Measurements from ENCODE around the gene PTTG1IP. TPM values are rescaled to one million over a fixed set of nuclear protein-coding genes. Genes with fewer than 3 reads are reported as not detected.

The PTTG1IP gene
- total RNA-seq, 6 experiments from 2014 or later: 241 to 290 (median 277) TPM

DNA sequence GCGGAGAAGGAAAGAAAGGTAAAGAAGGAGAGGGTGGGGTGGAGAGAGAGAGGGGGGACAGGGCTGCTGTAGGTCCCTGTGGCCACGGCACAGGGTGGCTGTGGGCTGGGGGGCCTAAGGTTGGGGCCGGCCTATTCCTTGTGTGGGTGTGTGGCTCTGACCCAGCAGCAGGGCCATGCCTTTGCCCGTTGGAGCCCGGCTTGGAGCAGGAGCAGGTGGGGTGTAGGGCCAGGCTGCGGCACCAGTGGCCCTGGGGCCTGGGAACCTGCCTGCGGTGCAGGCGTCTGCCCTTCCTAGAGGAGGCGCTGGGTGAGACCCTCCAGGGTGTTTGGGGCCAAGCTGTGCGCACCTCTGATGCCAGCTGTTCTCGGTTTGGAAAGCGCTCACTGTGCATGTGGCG lies 36.0 kb downstream of the PTTG1IP start:
- Mint-ChIP-seq H3K27me3 (ENCODE audit: insufficient read depth) (peaks cover 26% of the 10 kb centered on the region), H3K4me1 (ENCODE audit: low read depth) (no peaks in the 10 kb centered on the region; the same call in 1 of the 2 replicates), H3K27ac (no peak overlapping the region), H3K4me3 (no peak overlapping the region), H3K9me3 (no peaks in the 10 kb centered on the region), H3K36me3 (ENCODE audit: low read depth) (no peaks in the 10 kb centered on the region)
- TF ChIP-seq, protein P1, sequence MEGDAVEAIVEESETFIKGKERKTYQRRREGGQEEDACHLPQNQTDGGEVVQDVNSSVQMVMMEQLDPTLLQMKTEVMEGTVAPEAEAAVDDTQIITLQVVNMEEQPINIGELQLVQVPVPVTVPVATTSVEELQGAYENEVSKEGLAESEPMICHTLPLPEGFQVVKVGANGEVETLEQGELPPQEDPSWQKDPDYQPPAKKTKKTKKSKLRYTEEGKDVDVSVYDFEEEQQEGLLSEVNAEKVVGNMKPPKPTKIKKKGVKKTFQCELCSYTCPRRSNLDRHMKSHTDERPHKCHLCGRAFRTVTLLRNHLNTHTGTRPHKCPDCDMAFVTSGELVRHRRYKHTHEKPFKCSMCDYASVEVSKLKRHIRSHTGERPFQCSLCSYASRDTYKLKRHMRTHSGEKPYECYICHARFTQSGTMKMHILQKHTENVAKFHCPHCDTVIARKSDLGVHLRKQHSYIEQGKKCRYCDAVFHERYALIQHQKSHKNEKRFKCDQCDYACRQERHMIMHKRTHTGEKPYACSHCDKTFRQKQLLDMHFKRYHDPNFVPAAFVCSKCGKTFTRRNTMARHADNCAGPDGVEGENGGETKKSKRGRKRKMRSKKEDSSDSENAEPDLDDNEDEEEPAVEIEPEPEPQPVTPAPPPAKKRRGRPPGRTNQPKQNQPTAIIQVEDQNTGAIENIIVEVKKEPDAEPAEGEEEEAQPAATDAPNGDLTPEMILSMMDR (IDR thresholded peaks at IDR 0.05): no peak
- DNase-seq: no peak

DNA sequence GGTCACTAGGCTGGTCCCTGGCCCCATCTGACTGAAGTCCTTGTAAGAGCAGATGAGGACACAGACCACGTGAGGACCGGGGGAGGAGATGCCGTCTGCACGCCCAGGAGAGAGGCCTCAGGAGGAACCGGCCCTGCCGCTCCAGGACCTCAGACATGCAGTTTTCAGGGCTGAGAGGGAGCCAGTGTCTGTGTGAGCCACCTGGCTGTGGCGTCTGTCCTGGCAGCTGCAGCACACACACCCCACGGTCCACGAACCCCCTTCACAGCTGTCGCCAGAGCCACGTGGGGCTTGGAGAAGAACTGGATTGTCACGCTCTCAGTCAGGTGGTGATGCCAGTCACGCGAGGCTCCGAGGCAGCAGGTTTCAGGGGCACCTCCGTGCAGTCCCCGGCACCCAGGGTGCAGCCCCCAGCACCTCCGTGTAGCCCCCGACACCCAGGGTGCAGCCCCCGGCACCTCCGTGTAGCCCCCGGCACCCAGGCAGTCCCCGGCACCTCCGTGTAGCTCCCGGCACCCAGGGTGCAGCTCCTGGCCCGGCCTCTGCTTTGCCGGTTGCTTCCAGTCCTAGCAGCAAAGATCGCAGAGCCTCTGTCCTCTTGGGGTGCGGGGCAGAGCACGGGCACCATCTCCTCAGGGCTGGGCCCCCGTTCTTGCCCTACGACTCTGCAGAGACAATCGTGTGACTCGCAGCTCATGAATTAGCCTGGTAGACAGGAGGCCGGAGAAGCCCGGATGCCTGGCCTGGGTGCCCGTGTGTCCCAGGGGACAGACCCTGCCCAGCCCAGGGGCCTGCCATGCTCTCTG lies 36.6 kb downstream of the PTTG1IP start:
- H3K4me1 Mint-ChIP-seq (ENCODE audit: low read depth): no peaks in the 10 kb centered on the region; the same call in 1 of the 2 replicates
- DNase-seq: peak; percentile 25
- no peaks in the 10 kb centered on the region for H3K36me3 Mint-ChIP-seq (ENCODE audit: low read depth)
- H3K27ac Mint-ChIP-seq: no peak overlapping the region
- TF ChIP-seq, protein P1 (IDR thresholded peaks at IDR 0.05): no peak
- peaks cover 21% of the 10 kb centered on the region for H3K27me3 Mint-ChIP-seq (ENCODE audit: insufficient read depth)
- no peaks in the 10 kb centered on the region for H3K9me3 Mint-ChIP-seq
- no peak overlapping the region for H3K4me3 Mint-ChIP-seq

DNA sequence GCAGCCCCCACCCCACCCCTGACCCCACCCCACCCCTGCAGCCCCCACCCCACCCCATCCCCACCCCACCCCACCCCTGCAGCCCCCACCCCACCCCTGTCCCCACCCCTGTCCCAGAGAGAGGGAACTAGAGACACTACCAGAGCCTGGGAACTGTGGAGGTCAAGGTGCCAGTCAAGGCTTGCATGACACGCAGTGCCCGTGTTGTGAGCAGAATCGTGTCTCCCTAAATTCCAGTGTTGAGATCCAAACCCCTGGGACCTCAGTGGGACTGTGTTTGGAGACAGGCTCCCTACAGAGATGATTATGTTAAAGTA lies 37.2 kb downstream of the PTTG1IP start:
- peaks cover 15% of the 10 kb centered on the region for H3K27me3 Mint-ChIP-seq (ENCODE audit: insufficient read depth)
- no peak overlapping the region for H3K4me3 Mint-ChIP-seq

DNA sequence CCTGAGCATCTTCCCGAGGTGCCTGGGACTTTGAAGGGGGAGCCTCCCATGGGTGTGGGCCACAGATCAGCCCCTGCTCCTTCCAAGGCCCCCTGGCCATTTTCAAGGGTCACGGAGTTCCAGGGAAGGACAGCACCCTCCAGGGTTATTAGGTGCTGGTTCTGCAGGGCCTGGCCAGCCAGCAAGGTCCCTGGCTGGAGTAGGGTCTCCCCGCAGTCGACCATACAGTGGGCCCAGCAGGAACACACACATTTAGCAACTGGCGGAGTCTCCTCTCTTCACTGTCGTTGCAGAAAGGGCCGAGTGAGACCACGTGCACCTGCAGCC lies 37.9 kb downstream of the PTTG1IP start:
- Mint-ChIP-seq H3K36me3 (ENCODE audit: low read depth) (no peaks in the 10 kb centered on the region), H3K27me3 (ENCODE audit: insufficient read depth) (peaks cover 11% of the 10 kb centered on the region), H3K27ac (no peak overlapping the region), H3K9me3 (no peaks in the 10 kb centered on the region), H3K4me3 (no peak overlapping the region), H3K4me1 (ENCODE audit: low read depth) (no peaks in the 10 kb centered on the region; the same call in 1 of the 2 replicates)
- no peak for DNase-seq
- TF ChIP-seq, protein P1 (IDR thresholded peaks at IDR 0.05): no peak

More for the DNA sequence above, 37.2 kb downstream of the PTTG1IP start:
- TF ChIP-seq, protein P1 (IDR thresholded peaks at IDR 0.05): no peak
- Mint-ChIP-seq H3K9me3 (no peaks in the 10 kb centered on the region), H3K27ac (no peak overlapping the region), H3K36me3 (ENCODE audit: low read depth) (no peaks in the 10 kb centered on the region), H3K4me1 (ENCODE audit: low read depth) (no peaks in the 10 kb centered on the region; the same call in 1 of the 2 replicates)
- no peak for DNase-seq

DNA sequence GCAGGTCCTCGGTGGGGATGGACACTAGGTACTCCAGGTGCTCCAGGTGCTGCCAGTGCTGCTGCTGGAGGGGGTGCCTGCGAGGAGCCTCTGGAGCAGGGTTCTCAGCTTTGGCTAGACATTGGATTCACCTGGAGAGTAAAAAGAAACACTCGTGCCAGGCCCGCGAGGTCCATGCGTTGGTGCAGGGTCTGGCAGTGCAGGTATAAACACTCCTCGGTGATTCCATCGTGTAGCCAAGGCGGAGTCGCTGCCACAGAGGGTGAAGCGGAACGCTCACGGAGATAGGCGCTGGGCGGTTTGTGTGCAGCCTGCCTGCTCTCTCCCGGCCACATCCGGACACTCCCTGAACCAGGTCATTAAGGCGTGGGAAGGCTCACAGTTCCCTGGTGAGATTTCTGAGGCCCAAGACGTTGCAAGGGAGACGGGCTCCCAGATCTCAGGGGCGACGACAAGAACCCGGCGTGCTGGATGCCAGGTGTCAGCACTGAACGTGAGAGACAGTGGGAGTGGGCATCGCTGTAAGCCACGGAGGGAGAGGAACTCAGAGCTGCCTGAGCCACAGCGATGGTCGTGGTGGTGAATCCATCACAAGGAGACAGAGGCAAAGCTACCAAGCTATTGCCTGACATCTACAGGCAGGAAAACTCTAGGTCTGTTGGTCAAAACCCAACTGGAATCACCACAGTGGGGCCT lies 38.4 kb downstream of the PTTG1IP start:
- H3K4me3 Mint-ChIP-seq: no peak overlapping the region
- H3K27ac Mint-ChIP-seq: no peak overlapping the region
- no peak for DNase-seq
- TF ChIP-seq, protein P1 (IDR thresholded peaks at IDR 0.05): no peak
- H3K9me3 Mint-ChIP-seq: no peaks in the 10 kb centered on the region
- H3K27me3 Mint-ChIP-seq (ENCODE audit: insufficient read depth): peaks cover 13% of the 10 kb centered on the region
- no peaks in the 10 kb centered on the region; the same call in 1 of the 2 replicates for H3K4me1 Mint-ChIP-seq (ENCODE audit: low read depth)
- no peaks in the 10 kb centered on the region for H3K36me3 Mint-ChIP-seq (ENCODE audit: low read depth)
